Activated CD4-positive, alpha-beta T cell treated with anti-CD3 and anti-CD28 coated beads, Interleukin-2, amount 50 U/mL, for 16 hours (primary cell): ENCODE data around the gene LOXL3.
A peak's percentile ranks its signal among the peaks of the same experiment; 100 is the strongest.
"Not testable (repeated sequence)": the region's sequence is repeated elsewhere in the genome, so short reads cannot be mapped to it uniquely, and the experiment has no call there.

Source experiments
- DNase-seq: peaks from one replicate; pipeline ENCODE4 v3.0.0-alpha.2; 2020

LOXL3 gene

GRCh38 chr2:74573747-74574562 lies 20.2 kb upstream of the LOXL3 start:
- DNase-seq = peak; percentile 76

GRCh38 chr2:74572178-74572925 lies 18.6 kb upstream of the LOXL3 start:
- no peak for DNase-seq

GRCh38 chr2:74571058-74571457 lies 17.3 kb upstream of the LOXL3 start:
- DNase-seq = peak; percentile 61

DNA sequence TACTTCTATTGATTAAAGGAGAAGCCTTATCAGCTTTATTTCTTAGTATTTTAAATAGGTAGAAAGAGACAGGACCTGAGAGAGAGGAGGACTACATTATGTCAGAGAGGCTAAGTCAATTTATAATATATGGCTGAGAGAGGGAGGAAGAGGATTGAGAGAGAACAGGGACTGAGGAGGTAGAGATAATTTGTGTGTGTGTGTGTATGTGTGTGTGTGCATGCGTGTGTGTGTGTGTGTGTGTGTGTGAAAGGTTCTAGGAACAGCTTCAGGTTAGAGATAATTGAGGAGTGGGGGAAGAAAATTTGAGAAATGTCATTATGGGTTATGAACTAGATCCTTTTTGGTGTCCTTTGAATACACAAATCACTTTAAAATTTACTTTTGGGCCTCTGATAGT lies 15.9 kb upstream of the LOXL3 start:
- no peak for DNase-seq

- no peak for DNase-seq
These were observed 14.1 kb upstream of the LOXL3 start for GRCh38 chr2:74567881-74568280.

- no peak for DNase-seq
These were observed 13.0 kb upstream of the LOXL3 start for GRCh38 chr2:74566754-74567085.

GRCh38 chr2:74566076-74566753 lies 12.5 kb upstream of the LOXL3 start:
- no peak for DNase-seq

- no peak for DNase-seq
These were observed 10.5 kb upstream of the LOXL3 start for GRCh38 chr2:74564222-74564621.

- no peak for DNase-seq
These were observed 8.5 kb upstream of the LOXL3 start for GRCh38 chr2:74562126-74562775.

GRCh38 chr2:74561022-74561421 lies 7.3 kb upstream of the LOXL3 start:
- not testable (repeated sequence) for DNase-seq

DNA sequence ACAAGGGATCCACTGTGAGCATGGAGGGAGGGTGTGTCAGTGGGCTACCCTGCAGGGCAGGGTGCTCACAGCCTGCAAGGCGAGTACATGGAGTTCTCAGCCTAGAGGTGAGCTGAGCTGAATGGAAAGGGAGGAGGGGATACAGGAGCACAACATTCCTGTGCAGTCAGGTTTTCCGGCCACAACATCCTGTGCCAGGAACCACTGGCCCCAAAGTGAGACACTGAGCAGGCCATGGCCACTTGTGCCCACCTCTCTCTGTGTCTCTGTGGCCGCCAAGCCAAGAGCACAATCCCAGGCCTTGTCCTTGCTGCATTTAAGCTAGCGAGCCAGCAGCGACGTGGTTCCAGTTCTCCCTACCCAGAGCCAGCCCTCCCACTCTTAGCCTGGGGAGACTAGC lies 6.8 kb upstream of the LOXL3 start:
- no peak for DNase-seq

DNA sequence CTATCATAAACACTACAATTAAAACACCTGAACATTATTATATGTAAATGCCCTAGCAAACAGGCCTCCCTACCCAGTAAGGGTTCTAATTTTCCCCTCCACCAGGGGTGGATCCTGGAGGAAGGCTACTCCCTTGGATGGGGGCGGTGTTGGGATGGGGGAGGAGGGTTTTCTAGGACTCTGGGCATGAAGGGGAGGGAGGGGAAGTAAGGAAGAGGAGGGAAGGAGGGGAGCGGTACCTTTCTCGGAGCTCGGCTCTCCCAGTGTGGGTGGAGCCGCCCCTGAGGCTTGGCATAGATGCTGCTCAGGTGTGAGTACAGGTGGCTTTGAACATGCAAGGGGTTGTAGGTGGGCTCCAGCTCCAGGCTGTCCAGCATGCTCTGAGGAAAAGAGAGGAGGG lies 6.2 kb upstream of the LOXL3 start:
- DNase-seq = no peak

GRCh38 chr2:74558284-74559230 lies 4.8 kb upstream of the LOXL3 start:
- no peak for DNase-seq

GRCh38 chr2:74556831-74557370 lies 3.2 kb upstream of the LOXL3 start:
- DNase-seq = no peak

DNA sequence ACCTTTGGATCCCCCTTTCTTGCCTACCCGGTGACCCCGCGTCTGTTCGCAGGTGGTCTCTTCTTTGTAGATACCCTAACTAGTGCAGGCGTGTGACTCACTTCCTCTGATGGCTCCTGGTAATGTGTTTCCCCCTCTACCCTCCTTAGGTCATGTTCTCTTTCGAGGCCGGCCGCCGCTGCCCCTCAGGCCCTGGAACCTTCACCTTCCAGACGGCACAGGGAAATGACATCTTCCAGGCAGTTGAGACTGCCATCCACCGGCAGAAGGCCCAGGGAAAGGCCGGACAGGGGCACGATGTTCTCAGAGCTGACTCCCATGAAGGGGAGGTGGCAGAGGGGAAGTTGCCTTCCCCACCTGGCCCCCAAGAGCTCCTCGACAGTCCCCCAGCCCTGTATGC lies 2.4 kb upstream of the LOXL3 start:
- DNase-seq = no peak

- DNase-seq = no peak
These were observed 1.9 kb upstream of the LOXL3 start for GRCh38 chr2:74555610-74556103.

GRCh38 chr2:74554820-74555531 lies 1.2 kb upstream of the LOXL3 start:
- peak; percentile 46 for DNase-seq

DNA sequence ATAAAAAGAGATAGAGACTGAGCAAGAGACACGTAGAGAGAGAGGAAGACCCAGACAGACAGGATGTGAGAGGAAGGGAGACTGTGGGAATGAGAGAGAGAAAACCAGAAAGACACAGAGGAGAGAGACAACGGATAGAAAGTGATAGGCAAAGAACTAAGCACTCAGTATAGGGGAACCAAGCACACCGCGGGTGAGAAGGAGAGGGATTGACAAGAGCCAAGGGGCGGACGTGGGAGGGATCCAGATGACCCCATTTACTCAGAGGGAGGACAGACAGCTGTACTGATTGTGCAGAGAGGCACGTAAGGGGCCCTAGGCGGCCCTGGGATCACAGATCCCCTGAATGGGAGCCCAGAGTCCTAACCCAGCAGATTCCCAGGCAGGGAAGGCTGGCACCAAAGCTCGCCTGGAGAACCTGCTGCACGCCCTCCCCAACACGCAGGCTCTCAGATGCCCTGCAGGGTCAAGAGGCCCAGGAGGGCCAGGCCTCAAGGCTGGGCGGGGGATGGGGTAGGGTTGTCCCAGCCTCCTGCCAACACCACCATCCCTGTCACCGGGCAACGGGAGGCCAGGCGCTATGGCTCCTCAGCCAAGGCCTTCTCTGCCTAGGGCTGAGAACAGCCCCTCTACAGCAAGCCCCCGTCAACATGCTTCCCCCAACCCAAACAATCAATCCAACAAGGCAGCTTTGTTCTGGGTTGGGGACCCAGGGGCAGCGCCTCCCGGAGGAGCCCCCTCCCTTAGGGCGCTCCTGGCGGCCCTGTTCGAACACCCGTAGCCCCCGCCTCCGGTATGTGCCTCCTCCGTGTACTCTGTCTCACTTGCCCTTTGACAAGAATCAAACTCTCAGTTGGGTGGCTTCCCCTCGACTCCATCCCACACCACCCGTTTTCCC lies 579 bp downstream of the LOXL3 start:
- no peak for DNase-seq

DNA sequence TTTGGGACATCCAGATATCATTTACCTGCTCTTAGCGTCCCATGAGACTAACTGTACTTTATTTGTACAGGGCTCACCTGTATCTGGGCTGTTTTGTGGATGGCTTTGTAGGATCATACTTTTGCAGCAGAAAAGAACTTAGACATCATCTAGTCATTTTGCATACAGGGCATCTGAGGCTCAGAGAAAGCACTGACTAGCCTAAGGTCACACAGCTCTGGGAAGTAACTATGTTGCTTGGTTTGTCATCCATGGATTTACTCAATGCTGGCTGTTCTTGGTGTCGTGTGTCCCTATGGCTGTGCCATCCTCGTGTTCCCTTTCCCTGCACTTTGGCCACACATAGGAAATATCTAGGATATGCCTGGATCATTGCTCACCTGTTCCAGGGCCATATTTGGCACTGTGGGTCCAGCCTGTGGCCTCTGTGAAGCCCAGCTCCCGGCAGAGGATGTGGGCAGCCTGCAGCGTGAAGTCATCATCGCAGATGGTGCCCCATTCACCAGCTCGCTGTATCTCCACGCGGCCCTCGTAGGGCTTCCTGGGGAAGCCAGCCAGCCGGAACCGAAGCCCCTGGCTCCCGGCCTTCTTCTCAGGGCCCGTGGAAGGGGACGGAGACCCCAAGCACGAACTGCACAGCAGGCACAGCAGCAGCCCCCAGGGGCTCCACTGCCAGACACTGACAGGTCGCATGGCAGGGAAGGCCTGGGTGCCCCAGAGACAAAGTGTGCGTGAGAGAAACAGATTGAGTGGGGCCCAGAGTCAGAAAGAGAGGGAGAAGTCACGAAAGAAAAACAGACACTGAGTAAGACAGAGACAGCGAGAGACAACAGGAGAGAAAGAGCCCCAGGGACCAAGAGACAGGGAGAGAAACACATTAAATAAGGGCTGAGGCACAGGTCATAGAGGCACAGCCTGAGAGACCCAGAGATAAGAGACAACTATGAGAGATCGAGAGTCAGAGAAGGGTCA lies 1.5 kb downstream of the LOXL3 start:
- DNase-seq = no peak
